WTC11 (cell line): ENCODE results near the gene CLMP.

Experiments
- CREB1 ChIP-seq: sonication (generic); formaldehyde crosslinking; IDR thresholded peaks from 2 replicates; pipeline ENCODE4 v1.8.0; 2023; ENCODE audit warnings: mild to moderate bottlenecking, missing genetic modification reagents
- FOXP1 ChIP-seq: sonication (generic); formaldehyde crosslinking; IDR thresholded peaks from 2 replicates; pipeline ENCODE4 v1.8.0; 2022; ENCODE audit warnings: missing genetic modification reagents, mild to moderate bottlenecking, moderate library complexity, borderline replicate concordance
- GRHL2 ChIP-seq: fragments of 250-450 bp; sonication (Bioruptor Pico); IDR thresholded peaks from 2 replicates; pipeline ENCODE4 v1.8.0; 2022; ENCODE audit warnings: mild to moderate bottlenecking, moderate library complexity; ENCODE audit not compliant: insufficient replicate concordance, severe bottlenecking
- JUN ChIP-seq: sonication (generic); formaldehyde crosslinking; IDR thresholded peaks from 2 replicates; pipeline ENCODE4 v1.8.0; 2023; ENCODE audit warnings: mild to moderate bottlenecking, missing genetic modification reagents
- NFATC4 ChIP-seq: fragments of 250-450 bp; sonication (Bioruptor Pico); IDR thresholded peaks from 2 replicates; pipeline ENCODE4 v1.9.0; 2021; ENCODE audit warnings: mild to moderate bottlenecking
- NR3C1 ChIP-seq: sonication (generic); formaldehyde crosslinking; conservative IDR thresholded peaks from 2 replicates; pipeline ENCODE4 v1.8.1; 2023; ENCODE audit warnings: low read depth, mild to moderate bottlenecking, missing genetic modification reagents
- SP1 ChIP-seq: sonication (generic); formaldehyde crosslinking; conservative IDR thresholded peaks from 2 replicates; pipeline ENCODE4 v1.8.1; 2022; ENCODE audit warnings: missing genetic modification reagents
- TF ChIP-seq, protein P1 (sequence below): sonication (generic); formaldehyde crosslinking; IDR thresholded peaks from 2 replicates; pipeline ENCODE4 v1.8.1; 2022; ENCODE audit warnings: low read depth, missing genetic modification reagents, borderline replicate concordance
- TF ChIP-seq, protein P2 (sequence below): fragments of 200-600 bp; IDR thresholded peaks from 2 replicates; pipeline ENCODE4 v1.8.0; 2022; ENCODE audit warnings: antibody characterized with exemption
- TF ChIP-seq, protein P3 (sequence below): sonication (generic); formaldehyde crosslinking; IDR thresholded peaks from 2 replicates; pipeline ENCODE4 v1.8.1; 2022; ENCODE audit warnings: low read depth, mild to moderate bottlenecking, moderate library complexity, missing genetic modification reagents, borderline replicate concordance
- TF ChIP-seq, protein P4 (sequence below): sonication (generic); formaldehyde crosslinking; IDR thresholded peaks from 2 replicates; pipeline ENCODE4 v1.8.0; 2023; ENCODE audit warnings: mild to moderate bottlenecking, missing genetic modification reagents
- TF ChIP-seq, protein P5 (sequence below): sonication (generic); formaldehyde crosslinking; IDR thresholded peaks from 2 replicates; pipeline ENCODE4 v1.8.0; 2022; ENCODE audit warnings: mild to moderate bottlenecking, missing genetic modification reagents

DNA sequence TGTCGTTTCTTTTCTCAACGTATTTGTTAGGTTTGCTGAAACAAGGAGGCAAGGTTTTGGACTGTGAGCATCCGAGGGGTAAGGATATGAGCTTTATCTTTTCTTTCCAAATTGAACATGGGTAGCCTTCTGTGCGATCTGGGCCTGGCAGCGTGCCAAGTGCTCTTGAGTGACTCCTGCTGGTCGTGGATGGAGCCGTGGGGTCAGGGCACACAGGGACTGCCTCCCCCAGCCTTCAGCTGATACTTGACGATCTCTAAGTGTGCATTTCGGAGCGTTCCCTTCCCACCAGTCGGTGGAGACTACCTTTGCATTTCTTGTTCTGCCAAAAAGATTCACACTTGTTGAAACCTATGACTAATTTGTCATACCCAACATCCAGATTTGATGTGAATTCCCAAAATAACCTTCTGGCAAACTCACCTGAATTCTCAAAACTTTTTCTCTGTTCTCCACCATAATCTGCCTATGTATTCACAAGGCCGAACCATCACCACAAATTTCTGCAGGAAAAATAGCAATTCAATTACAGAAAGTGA lies 40.1 kb upstream of the CLMP start:
- TF ChIP-seq, protein P1, sequence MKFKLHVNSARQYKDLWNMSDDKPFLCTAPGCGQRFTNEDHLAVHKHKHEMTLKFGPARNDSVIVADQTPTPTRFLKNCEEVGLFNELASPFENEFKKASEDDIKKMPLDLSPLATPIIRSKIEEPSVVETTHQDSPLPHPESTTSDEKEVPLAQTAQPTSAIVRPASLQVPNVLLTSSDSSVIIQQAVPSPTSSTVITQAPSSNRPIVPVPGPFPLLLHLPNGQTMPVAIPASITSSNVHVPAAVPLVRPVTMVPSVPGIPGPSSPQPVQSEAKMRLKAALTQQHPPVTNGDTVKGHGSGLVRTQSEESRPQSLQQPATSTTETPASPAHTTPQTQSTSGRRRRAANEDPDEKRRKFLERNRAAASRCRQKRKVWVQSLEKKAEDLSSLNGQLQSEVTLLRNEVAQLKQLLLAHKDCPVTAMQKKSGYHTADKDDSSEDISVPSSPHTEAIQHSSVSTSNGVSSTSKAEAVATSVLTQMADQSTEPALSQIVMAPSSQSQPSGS: no peak
- TF ChIP-seq, protein P2, sequence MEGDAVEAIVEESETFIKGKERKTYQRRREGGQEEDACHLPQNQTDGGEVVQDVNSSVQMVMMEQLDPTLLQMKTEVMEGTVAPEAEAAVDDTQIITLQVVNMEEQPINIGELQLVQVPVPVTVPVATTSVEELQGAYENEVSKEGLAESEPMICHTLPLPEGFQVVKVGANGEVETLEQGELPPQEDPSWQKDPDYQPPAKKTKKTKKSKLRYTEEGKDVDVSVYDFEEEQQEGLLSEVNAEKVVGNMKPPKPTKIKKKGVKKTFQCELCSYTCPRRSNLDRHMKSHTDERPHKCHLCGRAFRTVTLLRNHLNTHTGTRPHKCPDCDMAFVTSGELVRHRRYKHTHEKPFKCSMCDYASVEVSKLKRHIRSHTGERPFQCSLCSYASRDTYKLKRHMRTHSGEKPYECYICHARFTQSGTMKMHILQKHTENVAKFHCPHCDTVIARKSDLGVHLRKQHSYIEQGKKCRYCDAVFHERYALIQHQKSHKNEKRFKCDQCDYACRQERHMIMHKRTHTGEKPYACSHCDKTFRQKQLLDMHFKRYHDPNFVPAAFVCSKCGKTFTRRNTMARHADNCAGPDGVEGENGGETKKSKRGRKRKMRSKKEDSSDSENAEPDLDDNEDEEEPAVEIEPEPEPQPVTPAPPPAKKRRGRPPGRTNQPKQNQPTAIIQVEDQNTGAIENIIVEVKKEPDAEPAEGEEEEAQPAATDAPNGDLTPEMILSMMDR: peak; percentile 58
- TF ChIP-seq JUN (no peak), CREB1 (CRISPR knock-in tag) (no peak), FOXP1 (no peak), SP1 (CRISPR knock-in tag) (no peak), GRHL2 (CRISPR knock-in tag) (no peak), NFATC4 (no peak), NR3C1 (no peak)
- TF ChIP-seq, protein P3, sequence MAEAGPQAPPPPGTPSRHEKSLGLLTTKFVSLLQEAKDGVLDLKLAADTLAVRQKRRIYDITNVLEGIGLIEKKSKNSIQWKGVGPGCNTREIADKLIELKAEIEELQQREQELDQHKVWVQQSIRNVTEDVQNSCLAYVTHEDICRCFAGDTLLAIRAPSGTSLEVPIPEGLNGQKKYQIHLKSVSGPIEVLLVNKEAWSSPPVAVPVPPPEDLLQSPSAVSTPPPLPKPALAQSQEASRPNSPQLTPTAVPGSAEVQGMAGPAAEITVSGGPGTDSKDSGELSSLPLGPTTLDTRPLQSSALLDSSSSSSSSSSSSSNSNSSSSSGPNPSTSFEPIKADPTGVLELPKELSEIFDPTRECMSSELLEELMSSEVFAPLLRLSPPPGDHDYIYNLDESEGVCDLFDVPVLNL (CRISPR knock-in tag): no peak
- TF ChIP-seq, protein P4, sequence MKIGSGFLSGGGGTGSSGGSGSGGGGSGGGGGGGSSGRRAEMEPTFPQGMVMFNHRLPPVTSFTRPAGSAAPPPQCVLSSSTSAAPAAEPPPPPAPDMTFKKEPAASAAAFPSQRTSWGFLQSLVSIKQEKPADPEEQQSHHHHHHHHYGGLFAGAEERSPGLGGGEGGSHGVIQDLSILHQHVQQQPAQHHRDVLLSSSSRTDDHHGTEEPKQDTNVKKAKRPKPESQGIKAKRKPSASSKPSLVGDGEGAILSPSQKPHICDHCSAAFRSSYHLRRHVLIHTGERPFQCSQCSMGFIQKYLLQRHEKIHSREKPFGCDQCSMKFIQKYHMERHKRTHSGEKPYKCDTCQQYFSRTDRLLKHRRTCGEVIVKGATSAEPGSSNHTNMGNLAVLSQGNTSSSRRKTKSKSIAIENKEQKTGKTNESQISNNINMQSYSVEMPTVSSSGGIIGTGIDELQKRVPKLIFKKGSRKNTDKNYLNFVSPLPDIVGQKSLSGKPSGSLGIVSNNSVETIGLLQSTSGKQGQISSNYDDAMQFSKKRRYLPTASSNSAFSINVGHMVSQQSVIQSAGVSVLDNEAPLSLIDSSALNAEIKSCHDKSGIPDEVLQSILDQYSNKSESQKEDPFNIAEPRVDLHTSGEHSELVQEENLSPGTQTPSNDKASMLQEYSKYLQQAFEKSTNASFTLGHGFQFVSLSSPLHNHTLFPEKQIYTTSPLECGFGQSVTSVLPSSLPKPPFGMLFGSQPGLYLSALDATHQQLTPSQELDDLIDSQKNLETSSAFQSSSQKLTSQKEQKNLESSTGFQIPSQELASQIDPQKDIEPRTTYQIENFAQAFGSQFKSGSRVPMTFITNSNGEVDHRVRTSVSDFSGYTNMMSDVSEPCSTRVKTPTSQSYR (CRISPR knock-in tag): no peak
- TF ChIP-seq, protein P5, sequence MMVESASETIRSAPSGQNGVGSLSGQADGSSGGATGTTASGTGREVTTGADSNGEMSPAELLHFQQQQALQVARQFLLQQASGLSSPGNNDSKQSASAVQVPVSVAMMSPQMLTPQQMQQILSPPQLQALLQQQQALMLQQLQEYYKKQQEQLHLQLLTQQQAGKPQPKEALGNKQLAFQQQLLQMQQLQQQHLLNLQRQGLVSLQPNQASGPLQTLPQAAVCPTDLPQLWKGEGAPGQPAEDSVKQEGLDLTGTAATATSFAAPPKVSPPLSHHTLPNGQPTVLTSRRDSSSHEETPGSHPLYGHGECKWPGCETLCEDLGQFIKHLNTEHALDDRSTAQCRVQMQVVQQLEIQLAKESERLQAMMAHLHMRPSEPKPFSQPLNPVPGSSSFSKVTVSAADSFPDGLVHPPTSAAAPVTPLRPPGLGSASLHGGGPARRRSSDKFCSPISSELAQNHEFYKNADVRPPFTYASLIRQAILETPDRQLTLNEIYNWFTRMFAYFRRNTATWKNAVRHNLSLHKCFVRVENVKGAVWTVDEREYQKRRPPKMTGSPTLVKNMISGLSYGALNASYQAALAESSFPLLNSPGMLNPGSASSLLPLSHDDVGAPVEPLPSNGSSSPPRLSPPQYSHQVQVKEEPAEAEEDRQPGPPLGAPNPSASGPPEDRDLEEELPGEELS (CRISPR knock-in tag): no peak
